ENCODE data around the gene PDZK1IP1.

The PDZK1IP1 gene

DNA sequence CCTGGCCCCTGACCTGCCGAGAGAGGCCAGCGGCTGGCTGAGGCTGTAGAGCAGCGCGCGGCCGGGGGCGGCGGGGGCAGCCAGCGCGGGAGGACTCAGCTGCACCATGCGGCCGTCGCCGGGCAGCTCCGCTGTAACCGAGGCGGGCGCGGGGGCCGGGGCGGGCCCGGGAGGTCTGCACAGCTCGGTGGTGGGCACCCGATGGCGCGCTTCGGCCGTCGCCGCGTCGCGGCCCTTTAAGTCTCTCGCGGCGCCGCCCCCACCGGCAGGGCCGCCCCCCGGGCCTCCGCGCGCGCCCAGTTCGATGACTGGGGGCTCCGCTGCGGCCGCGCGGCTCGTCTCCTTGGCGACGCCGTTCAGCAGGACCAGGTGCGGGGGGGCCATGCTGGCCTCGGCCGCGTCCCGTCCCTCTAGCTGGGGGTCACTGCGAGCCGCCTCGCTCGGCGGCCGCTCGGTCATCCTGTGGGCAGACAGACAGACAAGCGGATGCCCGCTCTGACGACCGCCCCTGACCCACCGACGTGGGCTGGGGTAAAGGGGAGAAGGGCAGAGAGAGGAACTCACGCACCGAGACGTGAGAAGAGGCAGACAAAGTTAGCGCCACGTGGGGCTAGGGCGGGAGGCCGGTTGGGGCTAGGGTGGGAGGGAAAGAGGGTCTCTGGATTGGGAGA is 35.7 kb upstream of the PDZK1IP1 start:
- H3K4me3 ChIP-seq, result peak overlapping the region; percentile 59
- H3K9me3 ChIP-seq (ENCODE audit: low read depth, low read length), result no peaks in the 10 kb centered on the region
- H3K9ac ChIP-seq (ENCODE audit: insufficient read length), result no peak overlapping the region
- no peaks in the 10 kb centered on the region for H3K36me3 ChIP-seq (ENCODE audit: insufficient read depth, low read length)
- DNase-seq (ENCODE audit: low read depth, low spot score), result no peak
- H3K27ac ChIP-seq, result no peak overlapping the region
- TF ChIP-seq POLR2AphosphoS5 (IDR thresholded peaks at IDR 0.05; ENCODE audit: borderline replicate concordance, low read depth, low read length) (no peak), FOXP2 (optimal IDR thresholded peaks at IDR 0.05; ENCODE audit: control extremely low read depth, extremely low read length, insufficient read depth) (no peak), EZH2 (IDR thresholded peaks at IDR 0.05) (no peak)

DNA sequence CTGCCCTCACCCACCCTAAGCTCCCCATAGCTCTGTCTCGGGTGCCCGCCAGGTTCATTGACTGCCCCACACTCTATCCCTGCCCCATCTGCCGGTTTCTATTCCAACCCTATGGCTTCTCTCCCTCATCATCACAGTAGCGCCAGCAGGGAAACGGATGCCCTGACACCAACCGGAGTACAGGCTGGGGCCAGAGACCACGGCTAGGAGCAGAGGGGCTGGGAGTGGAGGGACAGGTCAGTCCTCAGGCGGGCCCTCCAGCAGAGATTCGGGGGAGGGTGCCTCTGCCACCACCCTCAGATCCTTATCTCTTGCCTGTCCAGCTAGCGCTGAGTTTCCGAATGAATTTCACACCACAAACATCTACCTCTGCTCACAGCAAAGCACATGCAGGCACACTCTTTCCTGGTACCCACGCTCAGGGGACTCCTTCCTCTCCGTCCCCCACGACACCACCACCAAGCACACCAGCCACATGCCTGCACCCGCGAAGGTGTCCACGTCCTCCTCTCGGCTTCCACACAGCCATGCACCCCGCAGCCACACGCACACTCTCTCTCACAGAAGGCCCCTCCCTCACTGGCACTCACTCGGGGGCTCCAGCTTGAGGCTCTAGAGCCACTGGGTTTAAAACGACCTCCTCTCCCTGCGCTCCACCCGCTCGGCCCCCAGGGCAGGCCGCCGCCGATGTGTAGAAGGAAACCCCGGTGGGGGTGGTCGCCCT is 35.0 kb upstream of the PDZK1IP1 start:
- Histone ChIP-seq H3K9ac (ENCODE audit: insufficient read length) (no peak overlapping the region), H3K36me3 (ENCODE audit: insufficient read depth, low read length) (no peaks in the 10 kb centered on the region), H3K9me3 (ENCODE audit: low read depth, low read length) (no peaks in the 10 kb centered on the region), H3K4me3 (peak overlapping the region; percentile 59), H3K27ac (no peak overlapping the region)
- no peak for DNase-seq (ENCODE audit: low read depth, low spot score)
- TF ChIP-seq FOXP2 (optimal IDR thresholded peaks at IDR 0.05; ENCODE audit: control extremely low read depth, extremely low read length, insufficient read depth) (no peak), EZH2 (IDR thresholded peaks at IDR 0.05) (no peak), POLR2AphosphoS5 (IDR thresholded peaks at IDR 0.05; ENCODE audit: borderline replicate concordance, low read depth, low read length) (no peak)

DNA sequence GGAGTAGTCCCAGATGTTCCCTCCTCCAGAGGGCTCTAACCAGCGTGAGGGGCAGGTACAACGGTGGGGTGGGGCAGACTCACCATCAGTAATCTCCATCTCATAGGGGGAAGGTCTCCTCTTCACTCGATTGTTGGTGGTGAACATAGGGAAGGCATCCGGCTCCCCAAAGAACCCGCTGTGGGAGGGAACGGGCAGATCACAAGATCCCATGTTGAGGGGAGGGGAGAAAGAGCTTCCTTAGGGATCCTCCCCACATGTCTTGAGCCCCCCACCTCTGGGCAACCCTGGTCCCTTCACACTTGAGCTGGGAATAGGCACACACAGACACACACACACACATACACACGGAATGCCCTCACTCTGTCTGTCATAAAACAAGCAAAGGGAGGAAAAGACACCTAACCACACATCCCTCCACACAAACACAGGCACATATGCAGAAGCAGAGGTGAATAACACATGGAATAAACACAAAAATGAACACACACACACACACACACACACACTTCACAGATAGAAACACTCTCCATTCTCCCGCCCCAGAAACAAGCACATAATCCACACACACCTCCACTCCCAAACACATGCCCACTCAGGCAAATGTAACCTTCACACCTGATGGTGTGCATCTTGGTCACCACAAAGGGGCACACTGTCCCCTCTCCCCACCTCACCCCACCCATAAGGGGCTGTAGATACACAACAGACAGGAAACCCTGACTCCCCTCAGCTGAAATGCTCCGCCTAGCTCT is 34.3 kb upstream of the PDZK1IP1 start:
- TF ChIP-seq FOXP2 (optimal IDR thresholded peaks at IDR 0.05; ENCODE audit: control extremely low read depth, extremely low read length, insufficient read depth) (no peak), EZH2 (IDR thresholded peaks at IDR 0.05) (no peak), POLR2AphosphoS5 (IDR thresholded peaks at IDR 0.05; ENCODE audit: borderline replicate concordance, low read depth, low read length) (no peak)
- Histone ChIP-seq H3K9ac (ENCODE audit: insufficient read length) (no peak overlapping the region), H3K9me3 (ENCODE audit: low read depth, low read length) (no peaks in the 10 kb centered on the region), H3K27ac (no peak overlapping the region), H3K36me3 (ENCODE audit: insufficient read depth, low read length) (no peaks in the 10 kb centered on the region), H3K4me3 (no peak overlapping the region)
- DNase-seq (ENCODE audit: low read depth, low spot score), result no peak

DNA sequence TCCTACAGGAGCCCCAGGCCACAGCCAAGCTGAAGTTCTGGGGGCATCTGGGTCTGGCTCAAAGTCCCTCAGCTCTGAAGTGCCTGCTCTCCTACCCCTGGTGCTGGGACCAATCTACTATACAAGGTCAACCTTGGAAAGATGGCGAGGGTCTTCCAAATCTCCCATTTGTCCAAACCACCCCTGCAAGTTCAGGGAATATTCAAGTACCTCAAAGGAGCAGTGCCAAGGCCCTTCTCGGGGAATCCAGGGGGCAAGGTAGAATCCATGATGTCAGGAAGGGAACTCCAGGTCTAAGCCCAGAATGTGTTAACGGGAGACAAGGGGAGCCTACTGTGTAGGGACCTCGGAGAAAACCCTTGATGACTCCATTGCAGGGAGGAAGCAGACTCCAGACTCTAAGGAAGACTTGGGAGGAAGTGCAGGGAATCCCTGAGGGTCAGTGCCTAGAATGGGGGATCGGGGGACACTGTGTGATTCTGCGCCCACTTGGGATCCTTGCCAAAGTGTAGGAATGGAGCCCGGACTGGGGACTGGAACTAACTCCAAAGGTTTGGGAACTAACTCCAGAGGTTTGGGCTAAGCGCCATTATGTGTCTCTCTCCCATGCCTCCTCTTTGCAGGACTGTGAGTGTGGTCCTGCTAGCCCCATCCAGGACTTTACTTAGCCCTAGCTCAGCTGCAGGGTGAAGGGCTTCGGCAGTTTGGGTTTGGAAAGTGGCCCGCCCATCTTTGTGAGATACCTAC is 33.5 kb upstream of the PDZK1IP1 start:
- Histone ChIP-seq H3K9ac (ENCODE audit: insufficient read length) (no peak overlapping the region), H3K27ac (no peak overlapping the region), H3K36me3 (ENCODE audit: insufficient read depth, low read length) (no peaks in the 10 kb centered on the region), H3K4me3 (no peak overlapping the region), H3K9me3 (ENCODE audit: low read depth, low read length) (no peaks in the 10 kb centered on the region)
- TF ChIP-seq EZH2 (IDR thresholded peaks at IDR 0.05) (no peak), FOXP2 (optimal IDR thresholded peaks at IDR 0.05; ENCODE audit: control extremely low read depth, extremely low read length, insufficient read depth) (no peak), POLR2AphosphoS5 (IDR thresholded peaks at IDR 0.05; ENCODE audit: borderline replicate concordance, low read depth, low read length) (no peak)
- no peak for DNase-seq (ENCODE audit: low read depth, low spot score)

DNA sequence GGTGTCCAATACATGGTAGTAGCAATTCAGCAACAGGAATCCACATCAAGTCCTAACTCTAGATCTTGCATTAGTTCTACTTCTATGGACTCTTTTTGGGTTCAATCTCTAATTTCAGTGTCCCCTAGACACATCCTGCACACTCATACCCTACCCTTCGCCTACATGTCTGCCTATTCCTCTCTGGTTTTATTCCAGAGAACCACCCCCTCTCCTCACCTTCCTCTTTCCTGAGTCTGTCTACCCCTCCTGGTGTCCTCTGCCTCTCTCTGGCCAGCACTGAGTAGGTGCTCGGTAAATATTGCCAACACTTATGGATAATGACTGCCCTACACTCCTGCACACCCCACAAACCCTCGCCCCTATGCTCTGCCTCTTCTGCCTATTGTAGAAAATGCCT is 32.6 kb upstream of the PDZK1IP1 start:
- H3K27ac ChIP-seq, result no peak overlapping the region
- no peaks in the 10 kb centered on the region for H3K36me3 ChIP-seq (ENCODE audit: insufficient read depth, low read length)
- H3K4me3 ChIP-seq, result no peak overlapping the region
- H3K9me3 ChIP-seq (ENCODE audit: low read depth, low read length), result no peaks in the 10 kb centered on the region
- no peak for DNase-seq (ENCODE audit: low read depth, low spot score)
- TF ChIP-seq EZH2 (IDR thresholded peaks at IDR 0.05) (no peak), FOXP2 (optimal IDR thresholded peaks at IDR 0.05; ENCODE audit: control extremely low read depth, extremely low read length, insufficient read depth) (no peak), POLR2AphosphoS5 (IDR thresholded peaks at IDR 0.05; ENCODE audit: borderline replicate concordance, low read depth, low read length) (no peak)
- H3K9ac ChIP-seq (ENCODE audit: insufficient read length), result no peak overlapping the region

DNA sequence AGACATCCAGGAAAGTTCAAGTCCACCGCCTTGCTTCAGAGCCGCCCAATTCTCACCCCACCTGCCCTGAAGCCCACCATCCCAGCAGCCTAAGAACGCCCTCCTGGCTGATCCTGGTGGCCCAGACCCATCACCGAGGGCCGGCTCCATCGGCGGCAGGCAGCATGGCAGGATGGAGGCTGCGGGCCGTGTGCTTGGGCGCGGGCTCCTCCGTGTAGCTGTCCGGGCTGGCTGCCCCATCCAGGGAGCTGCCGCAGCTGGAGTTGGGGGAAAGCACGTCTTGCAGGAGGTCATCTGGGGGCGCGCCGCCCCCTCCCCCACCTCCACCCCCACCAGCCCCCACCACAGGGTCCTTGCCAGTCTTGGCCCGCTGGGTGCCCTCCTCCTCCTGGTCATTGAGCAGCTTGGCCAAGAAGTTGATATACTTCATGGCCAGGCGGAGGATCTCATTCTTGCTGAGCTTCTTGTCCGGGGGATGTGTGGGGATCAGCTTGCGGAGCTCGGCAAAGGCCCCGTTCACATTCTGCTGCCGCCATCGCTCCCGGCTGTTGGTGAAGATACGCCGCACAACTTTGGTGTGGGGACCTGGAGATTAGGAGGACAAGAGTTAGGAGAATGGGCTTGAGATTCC is 29.9 kb upstream of the PDZK1IP1 start:
- DNase-seq (ENCODE audit: low read depth, low spot score), result no peak
- Histone ChIP-seq H3K9ac (ENCODE audit: insufficient read length) (no peak overlapping the region), H3K4me3 (no peak overlapping the region), H3K36me3 (ENCODE audit: insufficient read depth, low read length) (no peaks in the 10 kb centered on the region), H3K27ac (no peak overlapping the region), H3K9me3 (ENCODE audit: low read depth, low read length) (no peaks in the 10 kb centered on the region)
- TF ChIP-seq EZH2 (IDR thresholded peaks at IDR 0.05) (no peak), POLR2AphosphoS5 (IDR thresholded peaks at IDR 0.05; ENCODE audit: borderline replicate concordance, low read depth, low read length) (no peak), FOXP2 (optimal IDR thresholded peaks at IDR 0.05; ENCODE audit: control extremely low read depth, extremely low read length, insufficient read depth) (no peak)

DNA sequence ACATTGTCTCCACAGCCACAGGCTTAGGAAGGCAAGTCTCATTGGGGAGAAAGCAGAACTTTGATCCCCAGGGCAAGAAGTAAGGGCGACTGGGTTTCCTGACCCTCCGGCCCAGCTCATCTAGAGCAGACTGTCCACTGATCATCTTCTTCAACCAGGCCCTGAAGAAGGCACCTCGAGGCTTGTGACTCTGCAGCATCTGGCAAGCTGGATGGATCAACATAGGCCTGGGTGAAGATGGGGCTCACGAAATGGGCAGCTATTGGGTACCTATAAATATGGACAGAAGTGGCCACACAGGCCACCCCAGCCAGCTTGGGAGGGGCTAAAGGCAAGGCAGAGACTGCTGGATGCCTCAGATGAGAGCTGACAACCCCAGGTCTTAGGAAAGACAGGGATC is 29.2 kb upstream of the PDZK1IP1 start:
- H3K4me3 ChIP-seq, result no peak overlapping the region
- H3K36me3 ChIP-seq (ENCODE audit: insufficient read depth, low read length), result no peaks in the 10 kb centered on the region
- H3K9me3 ChIP-seq (ENCODE audit: low read depth, low read length), result no peaks in the 10 kb centered on the region
- no peak for TF ChIP-seq FOXP2 (optimal IDR thresholded peaks at IDR 0.05; ENCODE audit: control extremely low read depth, extremely low read length, insufficient read depth)
- no peak for TF ChIP-seq EZH2 (IDR thresholded peaks at IDR 0.05)
- DNase-seq (ENCODE audit: low read depth, low spot score), result no peak
- no peak overlapping the region for H3K9ac ChIP-seq (ENCODE audit: insufficient read length)
- H3K27ac ChIP-seq, result no peak overlapping the region
